Urinary bladder (tissue), 4 donors: ENCODE measurements around the gene KCNG2. TPM values are rescaled to one million over a fixed set of nuclear protein-coding genes. Genes with fewer than 3 reads are reported as not detected.

Experiments
- DNase-seq: peaks from one replicate; pipeline ENCODE4 v3.0.0-alpha.2; 2015; ENCODE audit errors: extremely low spot score
- H3K27ac ChIP-seq: one replicate; pipeline ENCODE4 v1.5.1; 2013; ENCODE audit warnings: low read depth, mild to moderate bottlenecking, moderate library complexity
- H3K36me3 ChIP-seq: one replicate; pipeline ENCODE4 v1.6.1; 2013; ENCODE audit warnings: mild to moderate bottlenecking, moderate library complexity; ENCODE audit not compliant: insufficient read depth
- H3K4me1 ChIP-seq: one replicate; pipeline ENCODE4 v1.6.1; 2013; ENCODE audit warnings: mild to moderate bottlenecking, moderate library complexity; ENCODE audit not compliant: insufficient read depth
- H3K4me3 ChIP-seq: one replicate; pipeline ENCODE4 v1.5.1; 2013; ENCODE audit warnings: low read depth, low read length
- WGBS: extraction: QIAGEN DNeasy Blood & Tissue Kit; methylation state at CpG from one replicate; pipeline ENCODE4 v1.1.7; 2013; 5-methylcytosine and 5-hydroxymethylcytosine counted together
- polyA plus RNA-seq: library from polyadenylated mRNA; stranded (reverse); fragments of 200-250 nt; gene quantifications from one replicate; pipeline ENCODE4 v1.2.3, GENCODE V29; 2013
- total RNA-seq: library from RNA; depleted of rRNA; stranded (reverse); fragments of >200 nt; gene quantifications from one replicate; pipeline ENCODE4 v1.2.3, GENCODE V29; 2014
- donor health status: healthy with polysubstance abuse.
- donor health status: healthy.

Gene KCNG2
- total and polyA plus RNA-seq, 2 donors = 0.21 to 0.46 TPM

DNA sequence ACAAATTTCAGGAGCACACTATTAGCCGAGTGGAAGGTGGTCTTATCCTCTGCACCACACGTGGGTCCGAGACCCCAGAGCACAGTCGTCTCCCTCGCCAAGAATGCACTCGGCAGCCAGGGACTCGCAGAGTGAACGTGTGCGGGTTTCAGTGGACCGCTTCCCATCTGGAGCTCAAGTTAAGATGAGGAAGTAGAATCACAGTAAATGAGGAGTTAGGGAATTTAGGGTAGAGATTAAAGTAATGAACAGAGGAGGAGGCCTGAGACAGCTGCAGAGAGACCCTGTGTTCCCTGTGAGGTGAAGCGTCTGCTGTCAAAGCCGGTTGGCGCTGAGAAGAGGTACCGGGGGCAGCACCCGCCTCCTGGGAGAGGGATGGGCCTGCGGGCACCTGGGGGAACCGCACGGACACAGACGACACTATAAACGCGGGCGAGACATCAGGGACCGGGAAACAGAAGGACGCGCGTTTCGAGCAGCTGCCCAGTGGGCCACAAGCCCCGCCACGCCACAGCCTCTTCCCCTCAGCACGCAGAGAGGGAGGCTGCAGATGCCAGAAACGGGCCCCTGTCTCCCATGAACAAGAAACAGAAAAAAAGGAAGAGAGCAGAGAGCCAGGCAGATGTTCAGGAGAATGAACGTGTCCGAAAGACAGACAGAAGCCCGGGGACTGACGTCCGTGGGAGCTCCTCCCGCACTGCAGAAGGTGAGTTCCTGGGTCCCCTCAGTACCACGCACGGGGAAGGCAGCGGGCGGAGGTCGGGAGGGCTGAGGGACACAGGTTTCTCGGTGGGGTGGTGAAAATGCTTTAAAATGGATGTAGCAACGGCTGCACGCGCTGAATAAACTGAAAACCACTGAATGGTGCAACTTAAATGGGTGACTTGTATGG, 5.4 kb upstream of the KCNG2 start:
- H3K27ac ChIP-seq = no peak overlapping the region
- H3K36me3 ChIP-seq = no peaks in the 10 kb centered on the region
- no peak overlapping the region for H3K4me3 ChIP-seq
- no peaks in the 10 kb centered on the region for H3K4me1 ChIP-seq
- DNase-seq = no peak
- 77% methylated on average over 46 of the region's 46 CpGs for WGBS

DNA sequence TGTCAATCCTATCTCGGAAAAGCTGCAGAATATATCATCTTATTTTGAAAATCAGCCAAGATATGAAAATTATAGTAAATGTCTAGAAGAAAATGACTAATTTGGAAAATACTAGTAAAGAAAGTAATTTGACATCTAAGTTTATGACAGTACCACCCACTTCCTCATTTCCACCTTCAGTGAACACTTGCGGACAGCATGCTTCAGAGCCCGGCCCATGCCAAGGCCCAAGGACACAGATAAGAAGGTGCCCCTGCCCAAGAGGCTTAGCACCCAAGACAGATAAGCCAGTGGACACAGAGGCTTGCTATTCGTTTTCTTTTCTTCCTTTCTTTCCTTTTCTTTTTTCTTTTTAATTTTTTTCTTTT, 4.8 kb upstream of the KCNG2 start:
- Histone ChIP-seq H3K36me3 (no peaks in the 10 kb centered on the region), H3K4me1 (no peaks in the 10 kb centered on the region), H3K4me3 (no peak overlapping the region), H3K27ac (no peak overlapping the region)
- DNase-seq = no peak
- 68% methylated on average over 4 of the region's 4 CpGs for WGBS

DNA sequence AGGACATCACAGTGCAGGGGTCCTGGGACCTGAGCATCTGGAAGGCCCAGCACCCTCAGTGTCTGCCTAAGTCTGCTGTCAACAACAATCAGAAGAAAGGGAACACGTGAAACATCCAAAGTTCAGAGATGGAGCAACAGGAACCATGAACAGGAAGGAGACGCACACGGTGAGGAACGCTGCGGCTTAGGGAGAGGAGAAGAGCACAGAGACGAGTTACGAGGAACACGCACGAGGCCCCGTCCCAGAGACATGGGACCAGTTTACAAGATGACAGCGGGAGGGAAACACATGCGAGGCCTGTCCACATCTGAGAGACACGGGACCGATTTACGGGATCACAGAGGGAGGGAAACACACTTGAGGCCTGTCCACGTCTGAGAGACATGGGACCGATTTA, 2.9 kb upstream of the KCNG2 start:
- Histone ChIP-seq H3K4me3 (no peak overlapping the region), H3K36me3 (no peaks in the 10 kb centered on the region), H3K4me1 (no peaks in the 10 kb centered on the region), H3K27ac (no peak overlapping the region)
- no peak for DNase-seq
- WGBS = 91% methylated on average over 17 of the region's 17 CpGs

GRCh38 chr18:79795446-79795845, 2.3 kb upstream of the KCNG2 start:
- no peaks in the 10 kb centered on the region for H3K4me1 ChIP-seq
- no peaks in the 10 kb centered on the region for H3K36me3 ChIP-seq
- no peak for DNase-seq
- no peak overlapping the region for H3K4me3 ChIP-seq
- WGBS = 86% methylated on average over 19 of the region's 19 CpGs
- no peak overlapping the region for H3K27ac ChIP-seq

GRCh38 chr18:79796016-79796415, 1.7 kb upstream of the KCNG2 start:
- H3K36me3 ChIP-seq = no peaks in the 10 kb centered on the region
- 43% methylated on average over 7 of the region's 7 CpGs for WGBS
- no peak overlapping the region for H3K27ac ChIP-seq
- no peaks in the 10 kb centered on the region for H3K4me1 ChIP-seq
- no peak overlapping the region for H3K4me3 ChIP-seq
- no peak for DNase-seq

DNA sequence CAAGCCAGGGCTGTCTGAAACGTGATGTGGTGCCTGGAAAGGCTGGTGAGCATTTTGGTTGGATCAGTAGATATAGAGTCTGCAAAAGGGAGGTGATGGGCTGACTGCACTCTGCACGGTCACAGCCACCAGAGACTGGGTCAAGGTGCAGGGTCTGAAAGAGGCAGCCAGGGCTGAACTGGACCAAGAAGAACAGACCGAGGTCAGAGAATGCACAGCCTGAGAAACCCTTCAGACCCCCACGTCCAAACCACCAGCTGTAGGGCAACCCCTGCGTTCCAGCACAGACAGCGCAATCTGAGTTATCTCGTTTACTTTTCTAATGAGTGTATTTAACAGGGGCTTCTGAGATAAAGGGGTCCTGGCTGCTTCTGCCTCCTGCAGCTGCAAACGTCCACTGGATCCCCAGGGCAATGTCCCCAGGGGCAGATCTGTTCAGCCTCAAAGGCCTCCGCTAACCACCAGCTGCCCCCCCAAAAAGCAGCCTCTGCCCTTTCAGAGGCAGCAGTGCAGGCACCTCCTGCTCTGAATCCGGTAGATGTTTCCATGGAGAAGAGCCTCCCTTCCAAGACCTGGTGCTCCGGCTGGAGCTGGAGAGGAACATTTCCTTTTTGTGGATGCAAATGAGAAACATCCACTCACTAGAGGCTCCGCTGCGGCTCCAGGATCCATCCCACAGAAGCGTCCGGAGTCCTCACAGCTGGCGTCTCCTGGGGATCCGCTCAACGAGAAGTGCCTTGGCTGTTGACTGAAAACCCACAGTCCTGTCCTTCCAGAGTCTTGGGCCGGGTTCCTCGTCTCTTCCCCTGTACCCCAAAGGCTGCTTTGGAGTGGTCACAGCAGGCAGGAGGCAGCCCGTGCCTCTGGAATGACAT, 970 bp upstream of the KCNG2 start:
- H3K36me3 ChIP-seq = no peaks in the 10 kb centered on the region
- H3K27ac ChIP-seq = no peak overlapping the region
- no peaks in the 10 kb centered on the region for H3K4me1 ChIP-seq
- H3K4me3 ChIP-seq = no peak overlapping the region
- WGBS = 21% methylated on average over 21 of the region's 21 CpGs
- no peak for DNase-seq

DNA sequence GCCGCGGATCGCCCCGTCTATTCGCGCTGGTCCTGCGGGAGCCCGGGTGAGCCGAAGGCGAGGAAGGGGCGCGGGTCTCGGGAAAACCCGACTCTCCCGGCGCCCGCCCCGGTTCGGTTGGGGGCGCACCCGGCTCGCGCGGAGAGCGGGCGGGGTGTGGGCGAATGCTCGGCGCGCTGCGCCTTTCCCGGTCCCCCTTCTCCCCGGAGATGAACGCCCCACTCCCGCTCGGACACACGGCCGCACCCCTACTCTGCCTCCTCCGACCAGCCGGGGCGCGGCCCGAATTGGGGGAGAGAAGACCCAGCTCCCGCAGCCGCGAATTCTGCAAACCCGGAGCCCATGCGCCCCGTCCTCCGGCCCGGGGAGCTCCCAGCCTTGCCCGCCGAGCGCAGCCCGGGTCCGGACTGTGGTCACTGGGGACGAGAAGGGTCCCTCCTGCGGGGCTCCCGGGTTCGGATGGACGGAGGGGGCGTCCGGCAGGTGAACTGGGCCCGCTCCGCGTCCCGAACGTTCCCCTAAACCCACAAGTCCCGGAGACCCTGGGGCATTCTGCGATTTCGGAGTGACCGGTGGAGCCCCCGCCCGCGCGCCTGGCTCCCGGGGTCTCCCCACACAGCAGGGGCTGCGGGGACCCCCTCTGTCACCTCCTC, 734 bp downstream of the KCNG2 start:
- no peak for DNase-seq
- Histone ChIP-seq H3K4me1 (no peaks in the 10 kb centered on the region), H3K4me3 (peak overlapping the region; percentile 29), H3K27ac (no peak overlapping the region), H3K36me3 (no peaks in the 10 kb centered on the region)
- WGBS = under 1% methylated on average over 78 of the region's 78 CpGs

GRCh38 chr18:79798999-79799370, 1.2 kb downstream of the KCNG2 start:
- no peak for DNase-seq
- 2% methylated on average over 14 of the region's 14 CpGs for WGBS

GRCh38 chr18:79799619-79800370, 2.1 kb downstream of the KCNG2 start:
- no peak for DNase-seq
- Histone ChIP-seq H3K4me3 (no peak overlapping the region), H3K4me1 (no peaks in the 10 kb centered on the region), H3K27ac (no peak overlapping the region), H3K36me3 (no peaks in the 10 kb centered on the region)
- WGBS = 75% methylated on average over 30 of the region's 30 CpGs

More at GRCh38 chr18:79798999-79799370, 1.2 kb downstream of the KCNG2 start:
- no peaks in the 10 kb centered on the region for H3K36me3 ChIP-seq
- no peak overlapping the region for H3K4me3 ChIP-seq
- no peak overlapping the region for H3K27ac ChIP-seq
- H3K4me1 ChIP-seq = no peaks in the 10 kb centered on the region

DNA sequence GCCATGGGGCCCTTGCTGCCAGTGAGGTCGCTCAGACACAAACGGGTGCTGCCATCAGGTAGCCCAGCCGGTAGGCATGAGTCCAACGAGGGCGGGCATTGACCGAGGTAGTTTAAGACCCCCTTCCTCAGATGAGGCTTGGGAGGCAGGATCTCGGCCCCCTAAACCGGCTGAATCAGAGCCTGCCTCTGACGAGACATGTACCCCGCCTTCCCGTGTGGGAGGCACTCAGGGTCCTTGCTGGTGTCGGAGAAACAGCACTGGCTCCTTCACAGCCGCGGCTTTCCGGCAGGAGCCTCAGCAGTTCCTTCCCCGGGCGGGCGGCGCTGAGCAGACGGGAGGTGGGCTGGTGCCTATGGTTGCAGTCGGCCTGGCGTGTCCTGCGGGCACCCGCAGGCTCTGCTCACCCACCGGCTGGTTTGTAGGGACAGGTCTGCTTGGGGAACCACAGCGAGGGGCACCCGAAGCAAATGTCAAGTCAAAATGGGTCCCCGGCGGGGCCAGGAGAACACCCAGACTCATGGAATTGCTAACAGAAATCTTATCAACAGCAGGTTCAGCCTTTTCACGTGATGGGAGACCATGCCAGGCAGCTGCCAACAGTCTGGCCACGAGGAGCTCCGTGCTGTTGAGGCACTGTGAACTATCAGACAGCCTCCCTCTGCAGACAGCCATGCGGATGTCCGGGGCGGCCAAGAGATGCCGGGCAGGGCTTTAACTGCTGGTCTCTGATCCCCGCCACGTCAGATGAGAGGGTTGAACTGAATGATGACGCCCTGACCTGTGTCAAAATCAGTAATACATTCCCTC, 2.8 kb downstream of the KCNG2 start:
- no peak overlapping the region for H3K27ac ChIP-seq
- no peak overlapping the region for H3K4me3 ChIP-seq
- 89% methylated on average over 39 of the region's 39 CpGs for WGBS
- H3K36me3 ChIP-seq = no peaks in the 10 kb centered on the region
- DNase-seq = no peak
- no peaks in the 10 kb centered on the region for H3K4me1 ChIP-seq

DNA sequence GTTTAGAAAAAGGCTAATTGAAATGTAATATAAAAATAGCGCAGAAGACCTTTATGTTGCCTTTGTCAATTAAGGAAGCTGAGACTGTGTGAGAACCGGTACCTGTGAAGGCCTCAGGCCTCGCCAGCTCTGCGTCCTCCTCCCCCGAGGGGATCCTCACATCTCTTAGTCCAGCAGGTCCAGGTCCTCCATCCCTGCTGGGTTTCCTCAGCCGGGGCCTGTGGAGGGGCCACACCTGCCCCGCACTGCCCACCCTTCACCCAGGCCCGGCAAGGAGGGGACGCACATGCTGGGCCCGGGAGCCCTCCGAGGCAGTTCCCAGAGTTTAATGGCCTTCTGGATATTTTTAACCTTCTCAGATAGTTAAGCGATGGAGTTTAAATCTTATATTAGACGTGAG, 3.5 kb downstream of the KCNG2 start:
- Histone ChIP-seq H3K4me3 (no peak overlapping the region), H3K36me3 (no peaks in the 10 kb centered on the region), H3K27ac (no peak overlapping the region), H3K4me1 (no peaks in the 10 kb centered on the region)
- no peak for DNase-seq
- WGBS = 91% methylated on average over 13 of the region's 13 CpGs

DNA sequence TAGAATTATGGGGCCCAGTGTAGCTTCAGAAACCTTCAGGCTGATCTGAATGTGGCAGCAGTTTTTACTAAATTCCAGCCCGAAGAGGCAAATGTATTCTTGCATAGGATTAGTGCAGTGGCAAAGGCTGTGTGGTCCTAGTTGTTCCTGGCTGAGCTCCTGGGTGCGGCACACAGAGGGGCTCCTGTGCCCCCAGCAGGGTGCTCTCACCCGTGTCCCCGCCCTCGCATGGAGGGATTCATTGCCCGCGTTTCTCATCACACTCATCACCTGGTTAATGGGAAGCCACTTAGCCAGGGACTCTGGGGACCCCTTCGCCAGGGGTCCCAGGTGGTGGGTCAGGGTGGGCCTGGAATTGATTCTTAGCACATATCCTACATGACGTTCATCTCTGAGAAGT, 3.9 kb downstream of the KCNG2 start:
- DNase-seq = no peak
- 84% methylated on average over 9 of the region's 9 CpGs for WGBS
- H3K4me3 ChIP-seq = no peak overlapping the region

More for the DNA sequence above, 3.9 kb downstream of the KCNG2 start:
- no peak overlapping the region for H3K27ac ChIP-seq
- H3K4me1 ChIP-seq = no peaks in the 10 kb centered on the region
- H3K36me3 ChIP-seq = no peaks in the 10 kb centered on the region
